Measurements from ENCODE around the gene NUDT16L1. TPM values are rescaled to one million over a fixed set of nuclear protein-coding genes. Genes with fewer than 3 reads are reported as not detected.

The NUDT16L1 gene
- total and polyA plus RNA-seq, 2 experiments from 2014 or later = 84.4 to 157 TPM

DNA sequence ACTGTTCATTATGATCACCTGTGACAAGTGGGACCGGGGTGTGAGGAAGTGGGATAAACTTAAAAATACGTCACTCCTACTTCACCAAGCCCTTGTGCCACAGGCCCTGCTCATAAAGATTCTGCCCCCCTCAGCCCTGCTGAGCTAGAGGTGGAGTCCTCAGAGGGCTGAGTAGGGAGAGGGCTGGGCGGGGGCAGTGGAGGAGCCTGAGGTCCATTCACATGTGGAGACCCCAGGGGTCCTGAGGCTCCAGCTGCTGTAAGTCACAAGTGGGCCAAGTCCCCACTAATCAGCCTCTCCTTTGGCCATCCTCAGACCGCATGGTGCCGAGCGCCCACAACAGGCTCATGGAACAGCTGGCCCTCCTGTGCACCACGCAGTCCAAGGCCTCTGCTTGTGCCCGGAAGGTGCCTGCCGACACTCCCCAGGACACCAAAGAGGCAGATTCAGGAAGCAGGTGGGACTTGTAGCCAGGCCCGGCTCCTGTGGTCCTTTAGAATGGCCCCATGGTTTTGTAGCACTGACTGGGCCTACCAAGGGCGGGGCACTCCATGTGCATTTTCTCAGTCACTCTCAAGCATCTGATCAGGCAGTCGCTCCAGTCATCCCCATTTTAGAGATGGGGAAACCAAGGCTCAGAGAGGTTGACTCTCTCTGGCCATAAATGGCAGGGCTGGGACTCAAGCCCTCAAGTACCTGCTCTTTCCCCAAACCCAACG is 51.4 kb downstream of the NUDT16L1 start:
- Histone ChIP-seq H3K4me3 (no peak overlapping the region), H3K4me1 (ENCODE audit: low read depth) (no peaks in the 10 kb centered on the region), H3K27me3 (no peaks in the 10 kb centered on the region), H3K9me3 (ENCODE audit: low read depth) (no peaks in the 10 kb centered on the region), H3K36me3 (no peaks in the 10 kb centered on the region), H3K27ac (no peak overlapping the region)
- no peak for DNase-seq (ENCODE audit: low read depth in 1 of 2, low spot score in 1 of 2)
- TF ChIP-seq, protein P1, sequence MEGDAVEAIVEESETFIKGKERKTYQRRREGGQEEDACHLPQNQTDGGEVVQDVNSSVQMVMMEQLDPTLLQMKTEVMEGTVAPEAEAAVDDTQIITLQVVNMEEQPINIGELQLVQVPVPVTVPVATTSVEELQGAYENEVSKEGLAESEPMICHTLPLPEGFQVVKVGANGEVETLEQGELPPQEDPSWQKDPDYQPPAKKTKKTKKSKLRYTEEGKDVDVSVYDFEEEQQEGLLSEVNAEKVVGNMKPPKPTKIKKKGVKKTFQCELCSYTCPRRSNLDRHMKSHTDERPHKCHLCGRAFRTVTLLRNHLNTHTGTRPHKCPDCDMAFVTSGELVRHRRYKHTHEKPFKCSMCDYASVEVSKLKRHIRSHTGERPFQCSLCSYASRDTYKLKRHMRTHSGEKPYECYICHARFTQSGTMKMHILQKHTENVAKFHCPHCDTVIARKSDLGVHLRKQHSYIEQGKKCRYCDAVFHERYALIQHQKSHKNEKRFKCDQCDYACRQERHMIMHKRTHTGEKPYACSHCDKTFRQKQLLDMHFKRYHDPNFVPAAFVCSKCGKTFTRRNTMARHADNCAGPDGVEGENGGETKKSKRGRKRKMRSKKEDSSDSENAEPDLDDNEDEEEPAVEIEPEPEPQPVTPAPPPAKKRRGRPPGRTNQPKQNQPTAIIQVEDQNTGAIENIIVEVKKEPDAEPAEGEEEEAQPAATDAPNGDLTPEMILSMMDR (IDR thresholded peaks at IDR 0.05; ENCODE audit: low read depth, low read length) = no peak

DNA sequence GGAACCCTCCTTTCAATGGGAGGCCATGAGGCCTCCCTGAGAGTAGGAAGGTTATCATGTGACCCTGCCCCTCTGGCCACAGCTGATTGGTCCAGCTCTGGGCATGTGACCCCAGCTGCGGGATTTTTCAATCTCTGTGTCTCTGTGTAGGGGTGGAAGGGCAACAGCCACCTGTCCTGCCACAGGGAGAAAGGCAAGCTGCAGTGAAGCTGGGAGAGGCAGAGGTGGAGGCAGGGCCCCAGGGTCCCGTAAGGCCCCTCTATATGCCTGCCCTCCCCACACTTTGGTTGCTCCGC is 51.9 kb downstream of the NUDT16L1 start:
- no peaks in the 10 kb centered on the region for H3K27me3 ChIP-seq
- H3K9me3 ChIP-seq (ENCODE audit: low read depth) = no peaks in the 10 kb centered on the region
- H3K27ac ChIP-seq = no peak overlapping the region
- no peaks in the 10 kb centered on the region for H3K4me1 ChIP-seq (ENCODE audit: low read depth)
- TF ChIP-seq, protein P1 (IDR thresholded peaks at IDR 0.05; ENCODE audit: low read depth, low read length) = no peak
- no peak for DNase-seq (ENCODE audit: low read depth in 1 of 2, low spot score in 1 of 2)
- H3K36me3 ChIP-seq = no peaks in the 10 kb centered on the region
- H3K4me3 ChIP-seq = no peak overlapping the region

Other genes with a start within 250 kb of the NUDT16L1 start
- 45.4 and 64.5 TPM in 2 replicates for gene NMRAL1, start 218.9 kb upstream of the NUDT16L1 start, total RNA-seq
- 32.4 and 46.9 TPM in 2 replicates for gene NMRAL1, start 218.9 kb upstream of the NUDT16L1 start, polyA plus RNA-seq
- gene HMOX2, start 217.2 kb upstream of the NUDT16L1 start, total RNA-seq = 61.5 and 69.8 TPM in 2 replicates
- 83.7 and 101 TPM in 2 replicates for gene HMOX2, start 217.2 kb upstream of the NUDT16L1 start, polyA plus RNA-seq
- 46.4 and 55.8 TPM in 2 replicates for gene CDIP1, start 154.8 kb upstream of the NUDT16L1 start, total RNA-seq
- 87.6 and 88.4 TPM in 2 replicates for gene CDIP1, start 154.8 kb upstream of the NUDT16L1 start, polyA plus RNA-seq
- 1.9 and 3.6 TPM in 2 replicates for gene C16orf96, start 137.2 kb upstream of the NUDT16L1 start, total RNA-seq
- 0.24 and 0.39 TPM in 2 replicates for gene C16orf96, start 137.2 kb upstream of the NUDT16L1 start, polyA plus RNA-seq
- gene UBALD1, start 78.7 kb upstream of the NUDT16L1 start, total RNA-seq = 33.6 and 42.9 TPM in 2 replicates
- 46.6 and 47.3 TPM in 2 replicates for gene UBALD1, start 78.7 kb upstream of the NUDT16L1 start, polyA plus RNA-seq
- 58.2 and 66.6 TPM in 2 replicates for gene MGRN1, start 68.7 kb upstream of the NUDT16L1 start, total RNA-seq
- gene MGRN1, start 68.7 kb upstream of the NUDT16L1 start, polyA plus RNA-seq = 42.6 and 47.2 TPM in 2 replicates
- gene ANKS3, start 40.7 kb downstream of the NUDT16L1 start, total RNA-seq = 38.7 and 40.3 TPM in 2 replicates
- gene ANKS3, start 40.7 kb downstream of the NUDT16L1 start, polyA plus RNA-seq = 35.2 and 37.6 TPM in 2 replicates
- gene DNAAF8, start 41.0 kb downstream of the NUDT16L1 start, total RNA-seq = 0.77 and 1.2 TPM in 2 replicates
- gene DNAAF8, start 41.0 kb downstream of the NUDT16L1 start, polyA plus RNA-seq = 0.07 and 1.2 TPM in 2 replicates
- 20.4 and 32.7 TPM in 2 replicates for gene ZNF500, start 73.6 kb downstream of the NUDT16L1 start, total RNA-seq
- 17.0 and 23.8 TPM in 2 replicates for gene ZNF500, start 73.6 kb downstream of the NUDT16L1 start, polyA plus RNA-seq
- gene SEPTIN12, start 94.8 kb downstream of the NUDT16L1 start, total RNA-seq = 1.7 and 2.9 TPM in 2 replicates
- gene SEPTIN12, start 94.8 kb downstream of the NUDT16L1 start, polyA plus RNA-seq = 2.2 and 7.3 TPM in 2 replicates
- not detected in 2 replicates for gene SMIM22, start 101.8 kb downstream of the NUDT16L1 start, total RNA-seq
- 0.41 and 5.3 TPM in 2 replicates for gene SMIM22, start 101.8 kb downstream of the NUDT16L1 start, polyA plus RNA-seq
- 146 and 161 TPM in 2 replicates for gene ROGDI, start 109.1 kb downstream of the NUDT16L1 start, total RNA-seq
- gene ROGDI, start 109.1 kb downstream of the NUDT16L1 start, polyA plus RNA-seq = 173 and 220 TPM in 2 replicates
- 38.0 and 44.3 TPM in 2 replicates for gene GLYR1, start 153.7 kb downstream of the NUDT16L1 start, total RNA-seq
- gene GLYR1, start 153.7 kb downstream of the NUDT16L1 start, polyA plus RNA-seq = 52.1 and 65.5 TPM in 2 replicates
- 24.2 and 33.4 TPM in 2 replicates for gene UBN1, start 153.9 kb downstream of the NUDT16L1 start, total RNA-seq
- gene UBN1, start 153.9 kb downstream of the NUDT16L1 start, polyA plus RNA-seq = 21.4 and 23.7 TPM in 2 replicates
- gene PPL, start 243.6 kb downstream of the NUDT16L1 start, total RNA-seq = 6.4 and 10.8 TPM in 2 replicates
- gene PPL, start 243.6 kb downstream of the NUDT16L1 start, polyA plus RNA-seq = 7.5 and 8.4 TPM in 2 replicates

Measured in cardiac muscle cell (in vitro differentiated cells and primary cell).